ENCODE data around the gene PLCB4. TPM values are rescaled to one million over a fixed set of nuclear protein-coding genes. Genes with fewer than 3 reads are reported as not detected.

The PLCB4 gene
- total RNA-seq, 4 donors from 2014 or later = 6.3 to 24.5 (median 10.4) TPM

- no peak for DNase-seq (ENCODE audit: low spot score in 2 of 2)
- H3K4me1 ChIP-seq = peaks cover 2% of the 10 kb centered on the region
- H3K27me3 ChIP-seq = no peaks in the 10 kb centered on the region
- H3K9me3 ChIP-seq = no peaks in the 10 kb centered on the region
- H3K36me3 ChIP-seq = no peaks in the 10 kb centered on the region
- WGBS = 79% methylated on average over 11 of the region's 11 CpGs
- peak overlapping the region; percentile 4 for H3K27ac ChIP-seq
- no peak overlapping the region for H3K4me3 ChIP-seq
- TF ChIP-seq POLR2AphosphoS5 (IDR thresholded peaks at IDR 0.05) = no peak
- TF ChIP-seq EP300 (IDR thresholded peaks at IDR 0.05) = no peak
- TF ChIP-seq, protein P1, sequence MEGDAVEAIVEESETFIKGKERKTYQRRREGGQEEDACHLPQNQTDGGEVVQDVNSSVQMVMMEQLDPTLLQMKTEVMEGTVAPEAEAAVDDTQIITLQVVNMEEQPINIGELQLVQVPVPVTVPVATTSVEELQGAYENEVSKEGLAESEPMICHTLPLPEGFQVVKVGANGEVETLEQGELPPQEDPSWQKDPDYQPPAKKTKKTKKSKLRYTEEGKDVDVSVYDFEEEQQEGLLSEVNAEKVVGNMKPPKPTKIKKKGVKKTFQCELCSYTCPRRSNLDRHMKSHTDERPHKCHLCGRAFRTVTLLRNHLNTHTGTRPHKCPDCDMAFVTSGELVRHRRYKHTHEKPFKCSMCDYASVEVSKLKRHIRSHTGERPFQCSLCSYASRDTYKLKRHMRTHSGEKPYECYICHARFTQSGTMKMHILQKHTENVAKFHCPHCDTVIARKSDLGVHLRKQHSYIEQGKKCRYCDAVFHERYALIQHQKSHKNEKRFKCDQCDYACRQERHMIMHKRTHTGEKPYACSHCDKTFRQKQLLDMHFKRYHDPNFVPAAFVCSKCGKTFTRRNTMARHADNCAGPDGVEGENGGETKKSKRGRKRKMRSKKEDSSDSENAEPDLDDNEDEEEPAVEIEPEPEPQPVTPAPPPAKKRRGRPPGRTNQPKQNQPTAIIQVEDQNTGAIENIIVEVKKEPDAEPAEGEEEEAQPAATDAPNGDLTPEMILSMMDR (IDR thresholded peaks at IDR 0.05) = no peak
- no peak for TF ChIP-seq POLR2A (IDR thresholded peaks at IDR 0.05)
Measured at GRCh38 chr20:9166153-9166780, 97.4 kb downstream of the PLCB4 start.

GRCh38 chr20:9169409-9169808, 100.5 kb downstream of the PLCB4 start:
- no peaks in the 10 kb centered on the region for H3K4me1 ChIP-seq
- WGBS = 96% methylated on average over 7 of the region's 7 CpGs
- H3K4me3 ChIP-seq = no peak overlapping the region
- H3K27ac ChIP-seq = no peak overlapping the region
- TF ChIP-seq POLR2AphosphoS5 (IDR thresholded peaks at IDR 0.05) (no peak), POLR2A (IDR thresholded peaks at IDR 0.05) (no peak), EP300 (IDR thresholded peaks at IDR 0.05) (no peak)
- TF ChIP-seq, protein P1 (IDR thresholded peaks at IDR 0.05) = no peak
- H3K36me3 ChIP-seq = no peaks in the 10 kb centered on the region
- no peaks in the 10 kb centered on the region for H3K9me3 ChIP-seq
- no peaks in the 10 kb centered on the region for H3K27me3 ChIP-seq
- DNase-seq (ENCODE audit: low spot score in 2 of 2) = no peak

DNA sequence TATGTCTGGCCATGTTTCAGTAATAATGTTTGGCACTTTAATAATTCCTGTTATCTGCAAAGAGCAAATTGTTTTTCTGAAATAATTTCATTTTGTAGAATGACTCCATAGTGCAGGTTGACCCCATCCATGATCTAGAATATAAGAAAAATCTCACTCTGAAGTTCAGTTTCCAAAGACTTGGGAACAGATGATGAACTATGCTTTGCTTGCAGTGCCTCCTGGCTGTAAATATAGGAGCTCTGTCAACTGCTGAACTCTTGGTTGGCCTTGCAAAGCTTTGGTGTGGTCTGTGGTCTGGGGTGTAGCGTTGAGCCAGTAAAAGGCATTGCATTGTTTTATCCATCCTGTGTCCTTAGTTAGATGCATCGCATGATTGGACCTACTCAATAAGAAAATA, 104.0 kb downstream of the PLCB4 start:
- Histone ChIP-seq H3K4me1 (no peaks in the 10 kb centered on the region), H3K27ac (no peak overlapping the region), H3K27me3 (no peaks in the 10 kb centered on the region), H3K9me3 (no peaks in the 10 kb centered on the region), H3K4me3 (no peak overlapping the region), H3K36me3 (no peaks in the 10 kb centered on the region)
- WGBS = 51% methylated on average over 2 of the region's 2 CpGs
- no peak for DNase-seq (ENCODE audit: low spot score in 2 of 2)
- TF ChIP-seq, protein P1 (IDR thresholded peaks at IDR 0.05) = peak in 1 of 2 donors; percentile 6
- no peak for TF ChIP-seq POLR2A (IDR thresholded peaks at IDR 0.05)

- Histone ChIP-seq H3K9me3 (no peaks in the 10 kb centered on the region), H3K27me3 (no peaks in the 10 kb centered on the region), H3K4me1 (no peaks in the 10 kb centered on the region), H3K27ac (no peak overlapping the region), H3K4me3 (no peak overlapping the region), H3K36me3 (no peaks in the 10 kb centered on the region)
- no peak for DNase-seq (ENCODE audit: low spot score in 2 of 2)
- WGBS = 71% methylated on average over 4 of the region's 4 CpGs
- TF ChIP-seq POLR2A (IDR thresholded peaks at IDR 0.05) (no peak), EP300 (IDR thresholded peaks at IDR 0.05) (no peak), POLR2AphosphoS5 (IDR thresholded peaks at IDR 0.05) (no peak)
- TF ChIP-seq, protein P1 (IDR thresholded peaks at IDR 0.05) = no peak
Measured at GRCh38 chr20:9177278-9177677, 108.4 kb downstream of the PLCB4 start.

DNA sequence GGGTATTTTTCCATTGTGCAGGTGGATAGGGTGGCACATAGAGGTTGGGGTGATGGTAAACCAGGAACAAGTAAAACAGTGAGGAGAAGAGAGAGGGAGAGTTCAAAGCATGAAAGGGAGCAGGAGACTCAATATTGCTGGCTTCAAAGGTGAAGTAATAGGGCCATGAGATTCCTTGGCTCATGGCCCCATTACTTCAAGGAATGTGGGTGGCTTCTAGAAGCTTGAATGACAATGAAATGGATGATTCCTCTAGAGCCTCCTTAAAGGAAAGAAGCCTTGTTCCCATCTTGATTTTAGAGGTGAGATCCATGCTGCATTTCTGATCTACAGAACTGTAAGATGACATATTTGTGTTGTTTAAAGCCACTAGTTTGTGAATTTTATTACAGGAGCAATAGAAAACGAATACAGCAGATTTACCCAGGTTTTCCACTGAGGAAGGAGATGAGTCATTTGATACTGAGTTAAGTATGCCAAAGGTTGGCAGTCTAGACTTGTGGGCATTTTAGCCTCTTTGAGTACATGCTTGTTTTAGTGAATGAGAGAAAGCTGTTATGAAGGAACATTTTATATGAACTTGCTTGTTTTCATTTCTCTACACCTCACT, 110.4 kb downstream of the PLCB4 start:
- Histone ChIP-seq H3K4me3 (no peak overlapping the region), H3K27ac (no peak overlapping the region), H3K36me3 (no peaks in the 10 kb centered on the region), H3K4me1 (no peaks in the 10 kb centered on the region), H3K27me3 (no peaks in the 10 kb centered on the region), H3K9me3 (no peaks in the 10 kb centered on the region)
- TF ChIP-seq POLR2AphosphoS5 (IDR thresholded peaks at IDR 0.05) (no peak), EP300 (IDR thresholded peaks at IDR 0.05) (no peak), POLR2A (IDR thresholded peaks at IDR 0.05) (no peak)
- TF ChIP-seq, protein P1 (IDR thresholded peaks at IDR 0.05) = no peak
- no peak for DNase-seq (ENCODE audit: low spot score in 2 of 2)
- 41% methylated on average over 1 of the region's 1 CpG for WGBS
